Measurements from ENCODE around the gene ACOX1. TPM values are rescaled to one million over a fixed set of nuclear protein-coding genes. Genes with fewer than 3 reads are reported as not detected.

ACOX1 gene
- total RNA-seq, 1 donor: 79.9 TPM

DNA sequence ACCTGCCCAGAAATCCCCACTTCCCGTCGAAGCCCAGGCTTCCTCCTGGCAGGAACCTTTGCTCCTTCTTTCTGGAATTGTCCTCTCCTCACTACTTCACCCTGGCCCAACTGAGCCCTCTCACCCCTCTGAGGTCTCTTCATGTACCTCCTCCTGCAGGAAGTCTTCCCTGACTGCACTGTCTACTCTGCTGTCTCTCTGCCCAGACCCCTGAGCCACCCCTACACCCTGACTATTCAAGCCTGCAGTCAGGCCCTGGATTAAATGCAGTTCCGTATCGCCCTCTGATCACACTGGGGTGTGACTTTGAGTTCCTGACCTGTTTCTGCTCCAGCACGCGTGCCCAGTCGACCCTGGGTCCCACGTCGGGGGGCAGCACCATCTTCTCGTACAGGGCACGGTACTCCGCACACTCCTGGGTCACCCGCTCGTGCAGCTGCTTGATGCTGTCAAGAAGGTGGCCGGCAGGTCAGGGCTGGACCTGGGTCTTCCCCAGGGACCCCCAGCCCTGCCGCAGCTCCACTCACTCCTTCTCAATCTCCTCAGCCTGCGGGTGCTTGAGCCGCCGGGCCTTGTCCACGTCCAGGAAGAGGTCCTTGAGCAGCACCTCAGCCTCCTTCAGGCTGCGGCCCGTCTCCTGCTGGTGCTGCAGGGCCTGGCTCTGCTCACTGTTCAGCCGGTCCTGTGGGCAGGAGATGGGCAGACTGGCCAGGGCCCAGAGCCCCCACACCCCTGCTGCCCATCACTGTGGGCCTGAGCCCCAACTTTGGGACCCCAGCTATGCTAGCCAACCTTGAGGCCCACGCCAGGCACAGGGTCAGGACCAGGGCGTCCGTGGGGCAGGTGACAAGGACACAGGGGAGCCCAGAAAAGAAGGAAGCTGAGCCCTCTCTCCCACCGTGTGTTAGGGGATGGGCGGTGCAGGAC is 44.3 kb upstream of the ACOX1 start:
- TF ChIP-seq, protein P1, sequence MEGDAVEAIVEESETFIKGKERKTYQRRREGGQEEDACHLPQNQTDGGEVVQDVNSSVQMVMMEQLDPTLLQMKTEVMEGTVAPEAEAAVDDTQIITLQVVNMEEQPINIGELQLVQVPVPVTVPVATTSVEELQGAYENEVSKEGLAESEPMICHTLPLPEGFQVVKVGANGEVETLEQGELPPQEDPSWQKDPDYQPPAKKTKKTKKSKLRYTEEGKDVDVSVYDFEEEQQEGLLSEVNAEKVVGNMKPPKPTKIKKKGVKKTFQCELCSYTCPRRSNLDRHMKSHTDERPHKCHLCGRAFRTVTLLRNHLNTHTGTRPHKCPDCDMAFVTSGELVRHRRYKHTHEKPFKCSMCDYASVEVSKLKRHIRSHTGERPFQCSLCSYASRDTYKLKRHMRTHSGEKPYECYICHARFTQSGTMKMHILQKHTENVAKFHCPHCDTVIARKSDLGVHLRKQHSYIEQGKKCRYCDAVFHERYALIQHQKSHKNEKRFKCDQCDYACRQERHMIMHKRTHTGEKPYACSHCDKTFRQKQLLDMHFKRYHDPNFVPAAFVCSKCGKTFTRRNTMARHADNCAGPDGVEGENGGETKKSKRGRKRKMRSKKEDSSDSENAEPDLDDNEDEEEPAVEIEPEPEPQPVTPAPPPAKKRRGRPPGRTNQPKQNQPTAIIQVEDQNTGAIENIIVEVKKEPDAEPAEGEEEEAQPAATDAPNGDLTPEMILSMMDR (IDR thresholded peaks at IDR 0.05; ENCODE audit: insufficient read depth, low read depth, low read length): no peak

DNA sequence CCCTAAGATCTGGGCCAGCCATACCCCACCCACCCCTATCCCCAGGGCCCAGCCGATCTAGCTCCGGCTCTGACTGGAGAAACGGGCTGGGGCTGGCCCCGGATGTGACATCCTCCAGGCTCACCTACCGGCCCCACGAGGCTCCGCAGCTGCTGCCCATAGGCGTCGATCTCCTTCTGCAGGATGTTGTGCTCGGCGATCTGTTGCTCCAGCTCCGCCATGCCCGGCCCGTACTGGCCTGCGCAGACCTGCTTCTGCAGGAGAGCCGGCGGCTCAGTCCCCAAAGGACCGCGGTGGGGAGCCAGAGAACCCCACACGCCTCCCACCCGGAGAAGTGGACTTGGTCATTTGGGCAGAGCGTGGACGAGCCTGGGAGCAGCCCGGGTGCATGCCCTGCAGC is 43.3 kb upstream of the ACOX1 start:
- no peak overlapping the region for H3K4me3 ChIP-seq (ENCODE audit: low read depth, low read length)
- no peak for DNase-seq (ENCODE audit: low read depth)
- TF ChIP-seq, protein P1 (IDR thresholded peaks at IDR 0.05; ENCODE audit: insufficient read depth, low read depth, low read length): no peak

More for the DNA sequence above, 44.3 kb upstream of the ACOX1 start:
- no peak overlapping the region for H3K4me3 ChIP-seq (ENCODE audit: low read depth, low read length)
- no peak for DNase-seq (ENCODE audit: low read depth)

DNA sequence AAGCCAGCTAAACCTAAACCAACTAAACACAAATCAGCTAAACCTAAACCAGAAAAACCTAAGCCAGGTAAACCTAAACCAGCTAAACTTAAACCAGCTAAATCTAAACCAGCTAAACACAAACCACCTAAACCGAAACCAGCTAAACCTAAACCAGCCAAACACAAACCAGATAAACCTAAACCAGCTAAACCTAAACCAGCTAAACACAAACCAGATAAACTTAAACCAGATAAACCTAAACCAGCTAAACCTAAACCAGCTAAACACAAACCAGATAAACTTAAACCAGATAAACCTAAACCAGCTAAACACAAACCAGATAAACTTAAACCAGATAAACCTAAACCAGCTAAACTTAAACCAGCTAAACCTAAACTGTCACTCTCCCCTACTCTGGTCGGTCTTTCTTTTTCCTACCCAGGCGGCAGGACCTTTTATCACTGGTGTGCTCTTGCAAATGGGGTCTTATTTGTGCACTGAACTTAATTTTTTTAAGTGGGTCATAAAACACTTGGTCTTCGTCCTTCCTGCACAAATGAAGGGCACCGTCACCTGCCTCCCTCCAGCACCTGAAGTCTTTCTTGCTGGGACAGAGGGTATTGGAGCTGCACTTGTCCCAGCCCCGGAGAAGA is 41.0 kb upstream of the ACOX1 start:
- no peak overlapping the region for H3K4me3 ChIP-seq (ENCODE audit: low read depth, low read length)
- TF ChIP-seq, protein P1 (IDR thresholded peaks at IDR 0.05; ENCODE audit: insufficient read depth, low read depth, low read length): no peak
- no peak for DNase-seq (ENCODE audit: low read depth)

DNA sequence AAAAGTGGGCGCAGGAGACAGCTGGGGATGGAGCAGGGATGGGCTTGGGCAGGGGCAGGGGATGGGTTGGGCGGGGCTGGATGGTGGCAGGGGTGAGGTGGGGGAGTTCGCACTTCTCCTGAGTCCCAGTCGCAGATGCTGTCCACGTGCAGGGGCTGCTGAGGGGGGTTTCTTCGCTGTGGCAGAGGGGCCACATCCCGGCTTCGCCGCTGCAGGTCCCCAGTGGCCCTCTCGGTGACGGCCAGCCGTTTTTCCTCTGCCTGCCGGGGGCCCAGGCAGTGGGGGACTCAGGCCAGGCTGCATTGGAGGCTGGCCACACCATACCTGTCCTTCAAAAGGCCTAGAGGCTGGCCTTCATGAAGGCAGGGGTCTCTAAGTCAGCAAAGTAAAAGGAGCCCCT is 39.8 kb upstream of the ACOX1 start:
- H3K4me3 ChIP-seq (ENCODE audit: low read depth, low read length): no peak overlapping the region
- TF ChIP-seq, protein P1 (IDR thresholded peaks at IDR 0.05; ENCODE audit: insufficient read depth, low read depth, low read length): no peak
- no peak for DNase-seq (ENCODE audit: low read depth)

DNA sequence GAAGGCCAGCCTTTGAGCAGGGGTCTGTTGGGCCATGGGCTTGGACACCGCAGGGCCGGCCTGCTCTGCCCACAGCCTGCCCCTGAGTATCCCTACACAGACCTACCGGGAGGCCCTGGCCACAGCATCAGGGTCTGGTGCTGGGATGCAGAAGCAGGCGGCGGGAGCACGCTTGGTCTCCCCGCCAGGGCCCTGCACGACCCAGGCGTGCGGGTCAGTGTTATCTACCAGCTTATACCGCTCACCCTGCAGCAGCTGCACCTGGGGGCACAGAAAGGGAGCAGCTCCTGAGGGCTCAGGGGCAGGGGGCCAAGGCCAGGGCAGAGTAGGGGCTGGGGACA is 39.3 kb upstream of the ACOX1 start:
- TF ChIP-seq, protein P1 (IDR thresholded peaks at IDR 0.05; ENCODE audit: insufficient read depth, low read depth, low read length): no peak
- no peak overlapping the region for H3K4me3 ChIP-seq (ENCODE audit: low read depth, low read length)
- DNase-seq (ENCODE audit: low read depth): no peak

DNA sequence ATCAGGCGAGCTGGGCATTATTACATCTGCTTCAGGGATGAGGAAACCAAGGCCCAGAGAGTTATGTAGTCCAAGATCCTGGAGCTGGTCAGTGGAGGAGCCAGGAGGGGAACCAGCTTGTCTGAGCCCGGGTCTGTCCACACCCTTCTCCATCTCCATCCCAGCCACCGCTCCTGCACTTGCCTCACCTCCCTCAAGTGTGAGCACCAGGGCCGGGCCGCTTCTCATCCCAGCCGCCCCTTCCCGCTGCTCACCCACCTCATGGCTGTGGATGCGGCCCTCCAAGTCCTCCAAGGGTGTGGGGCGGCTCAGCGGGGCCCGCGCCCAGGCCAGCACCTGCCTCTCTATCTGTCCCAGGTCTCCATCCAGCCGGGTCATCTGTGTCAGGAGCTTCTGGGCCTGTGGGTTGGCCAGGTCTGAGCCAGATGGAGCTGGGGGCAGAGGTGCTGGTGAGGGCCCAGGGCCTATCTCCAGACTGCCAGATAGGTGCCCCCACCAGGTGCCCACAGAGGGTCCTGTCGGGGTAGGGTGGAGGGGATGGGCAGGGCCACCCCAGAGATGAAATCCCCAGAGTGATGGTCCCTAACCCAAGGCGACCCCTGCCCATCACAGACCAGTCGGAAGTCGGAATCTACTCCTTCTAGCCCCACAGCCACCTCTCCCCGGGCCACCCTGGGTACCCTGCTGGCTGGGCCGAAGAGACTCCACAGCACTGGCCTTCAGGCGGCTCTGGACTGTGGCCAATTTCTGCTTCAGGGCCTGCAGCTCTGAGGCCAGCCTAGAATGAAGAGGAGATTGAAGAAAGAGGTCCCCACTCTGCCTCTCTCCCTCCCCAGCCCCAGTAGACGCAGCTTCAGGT is 38.7 kb upstream of the ACOX1 start:
- DNase-seq (ENCODE audit: low read depth): no peak
- no peak overlapping the region for H3K4me3 ChIP-seq (ENCODE audit: low read depth, low read length)
- TF ChIP-seq, protein P1 (IDR thresholded peaks at IDR 0.05; ENCODE audit: insufficient read depth, low read depth, low read length): no peak

All from fibroblast of villous mesenchyme (primary cell).